ENCODE measurements around the gene FAM184A. TPM values are rescaled to one million over a fixed set of nuclear protein-coding genes. Genes with fewer than 3 reads are reported as not detected.

Gene FAM184A
- total and polyA plus RNA-seq, 2 donors (not counting 3 experiments of a cell fraction or from before 2014, with no cell fraction given), result 0.04 to 0.84 TPM

DNA sequence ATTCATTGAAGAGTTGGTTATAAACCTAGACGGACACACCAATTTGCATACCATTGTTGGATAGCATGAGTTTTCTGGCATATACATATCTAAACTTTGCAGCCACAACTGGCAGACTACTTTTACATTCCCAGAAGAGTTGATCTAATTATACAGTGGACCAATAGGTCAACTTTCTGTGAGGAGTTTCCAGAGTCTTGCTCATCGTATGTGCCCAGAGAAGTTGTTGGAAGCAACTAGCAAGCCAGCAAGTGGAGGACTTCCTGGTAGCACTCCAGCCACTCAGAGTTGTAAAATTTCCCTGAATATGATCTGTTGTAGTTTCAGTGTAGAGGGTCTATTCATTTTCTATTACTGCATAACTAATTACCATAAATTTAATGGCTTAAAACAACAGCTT lies 47.1 kb upstream of the FAM184A start:
- POLR2A ChIA-PET, result no interaction called here
- H3K36me3 ChIP-seq (ENCODE audit: control insufficient read depth in 2 of 2, extremely low read depth in 1 of 2, insufficient read depth in 2 of 2, low read length in 2 of 2), result no peaks in the 10 kb centered on the region
- H3K79me2 ChIP-seq (ENCODE audit: control insufficient read depth, insufficient read depth, low read length), result no peaks in the 10 kb centered on the region
- dilution Hi-C loops (cut with MboI; ENCODE audit: extremely low pct_ligation_motif_present, low sequenced_read_pairs) (no loop called here), intact Hi-C loops (cut with micrococcal nuclease) (no loop called here)
- no peak for FAIRE-seq
- H3K9ac ChIP-seq (replicated peaks; ENCODE audit: extremely low read depth, insufficient read depth, low read length), result no peak overlapping the region
- BruUV-seq (replicated peaks), result no TSS peak
- no peak overlapping the region for H2AFZ ChIP-seq (ENCODE audit: low read depth, low read length)
- no peaks in the 10 kb centered on the region for H3K9me3 ChIP-seq (replicated peaks; ENCODE audit: control insufficient read depth, insufficient read depth, low read length)
- CTCF ChIA-PET, result interaction anchor here (1.1 to 2.4 kb wide), 3 partner anchors 10 to 16 kb away, joined by 4 to 11 read pairs (median 5); no protein-coding TSS in a partner anchor
- H3K27ac ChIP-seq (ENCODE audit: insufficient read depth, low read depth, low read length), result no peak overlapping the region
- H3K4me1 ChIP-seq (ENCODE audit: control insufficient read depth, extremely low read depth, insufficient read depth, low read length), result peaks cover 20% of the 10 kb centered on the region
- TF ChIP-seq MAX (IDR thresholded peaks at IDR 0.05; ENCODE audit: insufficient read depth, insufficient read length), result no peak
- TF ChIP-seq GATA2 (IDR thresholded peaks at IDR 0.05; ENCODE audit: insufficient read depth, insufficient read length, low read depth, low read length), result no peak
- no peak for DNase-seq (ENCODE audit: low read depth, low spot score)
- no peaks in the 10 kb centered on the region for H3K9me1 ChIP-seq (replicated peaks; ENCODE audit: control insufficient read depth, extremely low read depth, insufficient read depth, low read length)
- no peak overlapping the region for H3K4me3 ChIP-seq (replicated peaks in 1 of 3; ENCODE audit: insufficient read depth in 1 of 3, low read depth in 1 of 3, low read length in 3 of 3)
- H4K20me1 ChIP-seq (replicated peaks; ENCODE audit: control insufficient read depth, extremely low read depth, insufficient read depth, low read length), result no peaks in the 10 kb centered on the region
- H3K27me3 ChIP-seq (ENCODE audit: control insufficient read depth in 2 of 2, insufficient read depth in 2 of 2, low read length in 2 of 2), result no peaks in the 10 kb centered on the region
- H3K4me2 ChIP-seq (ENCODE audit: insufficient read depth, low read length), result no peak overlapping the region

DNA sequence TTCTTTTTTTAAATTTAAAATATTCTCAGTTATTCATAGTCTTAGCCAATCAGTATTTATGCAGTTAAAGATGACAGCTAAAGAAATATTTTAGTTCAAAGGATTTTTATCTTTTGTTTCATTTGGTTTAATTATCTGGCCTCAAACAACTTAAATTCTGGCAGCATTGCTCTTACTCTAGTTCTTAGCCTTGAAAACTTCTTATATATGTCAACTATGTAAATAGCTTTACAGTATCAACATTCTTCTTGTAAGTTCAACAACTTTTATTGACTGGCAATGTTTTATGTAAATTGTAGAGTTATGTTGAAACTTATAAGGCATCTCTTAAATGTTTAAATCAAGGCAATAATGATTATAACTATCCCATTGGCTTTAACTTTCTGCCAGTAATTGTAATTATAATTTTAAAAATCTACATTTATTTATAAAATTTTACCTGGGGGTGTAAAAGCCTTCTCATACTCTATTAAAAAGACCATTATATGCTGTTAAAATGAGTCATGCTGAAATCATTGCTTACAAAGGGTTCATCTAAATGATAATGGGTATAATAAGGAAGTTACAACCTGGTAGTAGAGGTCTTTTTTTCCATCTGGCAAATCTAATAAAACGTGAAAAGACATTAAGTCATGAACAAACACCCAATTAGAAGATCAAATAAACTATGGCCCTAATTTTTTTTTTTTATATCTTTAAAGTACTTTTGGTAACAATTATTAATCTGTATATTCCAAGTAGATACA lies 45.8 kb upstream of the FAM184A start:
- intact Hi-C loops (cut with micrococcal nuclease), result no loop called here
- H3K9ac ChIP-seq (replicated peaks; ENCODE audit: extremely low read depth, insufficient read depth, low read length), result no peak overlapping the region
- H3K27ac ChIP-seq (ENCODE audit: insufficient read depth, low read depth, low read length), result no peak overlapping the region
- H3K4me1 ChIP-seq (ENCODE audit: control insufficient read depth, extremely low read depth, insufficient read depth, low read length), result peaks cover 7% of the 10 kb centered on the region
- no peaks in the 10 kb centered on the region for H4K20me1 ChIP-seq (replicated peaks; ENCODE audit: control insufficient read depth, extremely low read depth, insufficient read depth, low read length)
- TF ChIP-seq MAX (IDR thresholded peaks at IDR 0.05; ENCODE audit: insufficient read depth, insufficient read length), result no peak
- TF ChIP-seq EZH2 (IDR thresholded peaks at IDR 0.05; ENCODE audit: borderline replicate concordance, low read depth, low read length, severe bottlenecking), result no peak
- no peak for TF ChIP-seq POLR2AphosphoS5 (IDR thresholded peaks at IDR 0.05; ENCODE audit: insufficient read depth, low read depth, low read length)
- TF ChIP-seq JUN (IDR thresholded peaks at IDR 0.05; ENCODE audit: borderline replicate concordance, insufficient read depth, insufficient read length, low read depth), result no peak
- peak; percentile 42 for TF ChIP-seq FOS (IDR thresholded peaks at IDR 0.05; ENCODE audit: borderline replicate concordance, insufficient read depth, low read length)
- no peak for TF ChIP-seq GATA2 (IDR thresholded peaks at IDR 0.05; ENCODE audit: insufficient read depth, insufficient read length, low read depth, low read length)
- no peak for TF ChIP-seq MYC (IDR thresholded peaks at IDR 0.05; ENCODE audit: low read depth, low read length)
- TF ChIP-seq POLR2A (IDR thresholded peaks at IDR 0.05; ENCODE audit: low read depth, low read length), result no peak
- no peak overlapping the region for H3K4me3 ChIP-seq (replicated peaks in 1 of 3; ENCODE audit: insufficient read depth in 1 of 3, low read depth in 1 of 3, low read length in 3 of 3)
- H3K36me3 ChIP-seq (ENCODE audit: control insufficient read depth in 2 of 2, extremely low read depth in 1 of 2, insufficient read depth in 2 of 2, low read length in 2 of 2), result no peaks in the 10 kb centered on the region
- H3K79me2 ChIP-seq (ENCODE audit: control insufficient read depth, insufficient read depth, low read length), result no peaks in the 10 kb centered on the region
- no peaks in the 10 kb centered on the region for H3K27me3 ChIP-seq (ENCODE audit: control insufficient read depth in 2 of 2, insufficient read depth in 2 of 2, low read length in 2 of 2)
- DNase-seq (ENCODE audit: low read depth, low spot score) (no peak), FAIRE-seq (no peak)
- H3K4me2 ChIP-seq (ENCODE audit: insufficient read depth, low read length), result no peak overlapping the region
- no peak overlapping the region for H2AFZ ChIP-seq (ENCODE audit: low read depth, low read length)
- BruUV-seq (replicated peaks), result no TSS peak
- ChIA-PET POLR2A (no interaction called here), CTCF (interaction anchor here (1.1 to 1.9 kb wide), 4 partner anchors 8 to 226 kb away, joined by 3 to 5 read pairs (median 4); no protein-coding TSS in a partner anchor)
- H3K9me1 ChIP-seq (replicated peaks; ENCODE audit: control insufficient read depth, extremely low read depth, insufficient read depth, low read length), result no peaks in the 10 kb centered on the region
- no peaks in the 10 kb centered on the region for H3K9me3 ChIP-seq (replicated peaks; ENCODE audit: control insufficient read depth, insufficient read depth, low read length)
- dilution Hi-C loops (cut with MboI; ENCODE audit: extremely low pct_ligation_motif_present, low sequenced_read_pairs), result no loop called here

Data from endothelial cell of umbilical vein (primary cell).